Thyroid gland (tissue), 4 donors: ENCODE results near the gene XBP1. TPM values are rescaled to one million over a fixed set of nuclear protein-coding genes. Genes with fewer than 3 reads are reported as not detected.
A peak's percentile ranks its signal among the peaks of the same experiment; 100 is the strongest.

ENCODE experiments used
- DNase-seq, 2 donors: peaks; one replicate each; pipeline ENCODE4 v3.0.0-alpha.2; 2019
- H3K27ac ChIP-seq, 3 donors: fragments of 200-600 bp; sonication (generic); 1 replicate in 2 of 3; 2 replicates in 1 of 3; pipeline ENCODE4 v1.5.1; 2016 to 2019; ENCODE audit warnings: mild to moderate bottlenecking in 1 of 3, moderate library complexity in 1 of 3
- H3K27me3 ChIP-seq: fragments of 200-600 bp; sonication (generic); one replicate; pipeline ENCODE4 v1.5.1; 2019
- H3K36me3 ChIP-seq, 2 donors: fragments of 200-600 bp; sonication (generic); one replicate each; pipeline ENCODE4 v1.5.1; 2016 to 2019
- H3K4me1 ChIP-seq, 2 donors: fragments of 200-600 bp; sonication (generic); one replicate each; pipeline ENCODE4 v1.5.1; 2017 to 2019
- H3K4me3 ChIP-seq, 3 donors: fragments of 200-600 bp; sonication (generic); replicated peaks in 1 of 3; 1 replicate in 2 of 3; 2 replicates in 1 of 3; pipeline ENCODE4 v1.5.1; 2016; ENCODE audit warnings: mild to moderate bottlenecking in 1 of 3
- H3K9me3 ChIP-seq: fragments of 200-600 bp; sonication (generic); one replicate; pipeline ENCODE4 v1.5.1; 2017
- POLR2A ChIP-seq, 2 donors: fragments of 450-650 bp; IDR thresholded peaks; one replicate each; pipeline ENCODE4 v1.6.1; 2017; ENCODE audit warnings: antibody characterized with exemption in 2 of 2, mild to moderate bottlenecking in 2 of 2, moderate library complexity in 1 of 2
- WGBS, 2 donors: methylation state at CpG; one replicate each; pipeline ENCODE4 v1.1.5; 2017; 5-methylcytosine and 5-hydroxymethylcytosine counted together
- intact Hi-C: fragments of 100-400 bp; cut with DNase I; formaldehyde crosslinking; loops from one replicate; pipeline ENCODE4 v1.15.1; 2023
- total RNA-seq, 4 donors: library from RNA; depleted of rRNA; stranded (reverse); fragments of >200 nt; gene quantifications; one replicate each; pipeline ENCODE4 v1.2.3, GENCODE V29; 2016
- TF ChIP-seq, protein P1 (sequence below), 6 experiments: fragments of 200-600 bp in 3 of 6; fragments of 450-650 bp in 3 of 6; sonication (generic) in 3 of 6; IDR thresholded peaks; one replicate each; pipeline ENCODE4 v1.5.1; 2016 to 2019; ENCODE audit warnings: antibody characterized with exemption in 6 of 6, mild to moderate bottlenecking in 2 of 6, inconsistent platforms in 1 of 6, moderate library complexity in 1 of 6

XBP1 gene
- total RNA-seq, 4 donors from 2014 or later: 301 to 513 (median 421) TPM

DNA sequence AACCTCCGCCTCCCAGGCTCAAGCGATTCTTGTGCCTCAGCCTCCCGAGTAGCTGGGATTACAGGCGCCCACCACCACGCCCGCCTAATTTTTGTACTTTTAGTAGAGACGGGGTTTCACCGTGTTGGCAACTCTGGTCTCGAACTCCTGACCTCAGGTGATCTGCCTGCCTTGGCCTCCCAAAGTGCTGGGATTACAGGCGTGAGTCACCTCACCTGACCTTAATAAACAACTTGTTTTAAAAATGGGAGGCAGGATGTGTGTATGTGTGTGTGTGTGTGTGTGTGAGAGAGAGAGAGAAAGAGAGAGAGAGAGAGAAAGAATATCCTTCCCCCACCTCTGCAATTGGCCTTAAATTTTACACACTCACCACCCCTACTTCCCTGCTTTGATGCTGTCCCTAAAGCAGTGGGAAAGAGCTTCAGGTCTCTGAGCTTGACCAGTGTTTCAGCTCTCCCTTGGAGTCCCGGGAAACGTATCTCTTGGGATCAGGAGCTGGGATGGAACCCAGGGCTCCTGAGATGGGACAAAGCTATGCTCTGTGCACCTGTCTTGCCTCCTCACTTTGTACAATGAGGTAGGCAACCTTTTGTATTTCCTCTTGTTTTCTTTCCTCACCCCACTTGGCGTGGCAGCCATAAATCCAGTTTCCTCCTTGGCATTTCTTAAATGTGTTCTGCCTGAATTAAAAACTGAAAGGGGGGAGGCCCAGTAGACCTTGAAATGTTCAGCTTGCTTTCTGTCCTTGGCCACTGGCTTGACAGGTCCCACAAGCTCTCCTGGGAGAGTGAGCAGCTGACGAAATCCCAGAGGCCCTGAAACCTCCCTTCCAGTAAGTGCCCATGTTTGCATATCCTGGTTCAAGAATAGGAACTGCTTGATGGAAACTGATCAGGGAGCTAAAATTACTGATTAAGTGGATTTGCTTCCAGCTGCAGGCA, 17.8 kb upstream of the XBP1 start:
- Histone ChIP-seq H3K4me1 (peaks cover 65 to 76% of the 10 kb centered on the region in 2 donors), H3K27me3 (no peaks in the 10 kb centered on the region), H3K27ac (peak overlapping the region; percentile 90 to 92 (median 91)), H3K9me3 (no peaks in the 10 kb centered on the region), H3K4me3 (no peak overlapping the region), H3K36me3 (no peaks in the 10 kb centered on the region)
- TF ChIP-seq, protein P1, sequence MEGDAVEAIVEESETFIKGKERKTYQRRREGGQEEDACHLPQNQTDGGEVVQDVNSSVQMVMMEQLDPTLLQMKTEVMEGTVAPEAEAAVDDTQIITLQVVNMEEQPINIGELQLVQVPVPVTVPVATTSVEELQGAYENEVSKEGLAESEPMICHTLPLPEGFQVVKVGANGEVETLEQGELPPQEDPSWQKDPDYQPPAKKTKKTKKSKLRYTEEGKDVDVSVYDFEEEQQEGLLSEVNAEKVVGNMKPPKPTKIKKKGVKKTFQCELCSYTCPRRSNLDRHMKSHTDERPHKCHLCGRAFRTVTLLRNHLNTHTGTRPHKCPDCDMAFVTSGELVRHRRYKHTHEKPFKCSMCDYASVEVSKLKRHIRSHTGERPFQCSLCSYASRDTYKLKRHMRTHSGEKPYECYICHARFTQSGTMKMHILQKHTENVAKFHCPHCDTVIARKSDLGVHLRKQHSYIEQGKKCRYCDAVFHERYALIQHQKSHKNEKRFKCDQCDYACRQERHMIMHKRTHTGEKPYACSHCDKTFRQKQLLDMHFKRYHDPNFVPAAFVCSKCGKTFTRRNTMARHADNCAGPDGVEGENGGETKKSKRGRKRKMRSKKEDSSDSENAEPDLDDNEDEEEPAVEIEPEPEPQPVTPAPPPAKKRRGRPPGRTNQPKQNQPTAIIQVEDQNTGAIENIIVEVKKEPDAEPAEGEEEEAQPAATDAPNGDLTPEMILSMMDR (IDR thresholded peaks at IDR 0.05): no peak
- TF ChIP-seq POLR2A (IDR thresholded peaks at IDR 0.05): peak in 1 of 2 donors; percentile 56
- intact Hi-C loops: no loop called here
- 71 to 76% methylated on average over 14 of the region's 14 CpGs for WGBS, 2 donors
- DNase-seq: peak; percentile 92

GRCh38 chr22:28817064-28817463, 16.7 kb upstream of the XBP1 start:
- intact Hi-C loops: no loop called here
- Histone ChIP-seq H3K9me3 (no peaks in the 10 kb centered on the region), H3K4me3 (no peak overlapping the region), H3K36me3 (no peaks in the 10 kb centered on the region), H3K27me3 (no peaks in the 10 kb centered on the region), H3K4me1 (peaks cover 60 to 76% of the 10 kb centered on the region in 2 donors), H3K27ac (peak overlapping the region; percentile 90 to 92 (median 91))
- no peak for DNase-seq
- 92 to 97% methylated on average over 2 of the region's 2 CpGs for WGBS, 2 donors
- TF ChIP-seq, protein P1 (IDR thresholded peaks at IDR 0.05): no peak
- TF ChIP-seq POLR2A (IDR thresholded peaks at IDR 0.05): no peak

- H3K27ac ChIP-seq: peak overlapping the region; percentile 53 to 90 (median 69)
- TF ChIP-seq, protein P1 (IDR thresholded peaks at IDR 0.05): no peak
- TF ChIP-seq POLR2A (IDR thresholded peaks at IDR 0.05): no peak
- H3K9me3 ChIP-seq: no peaks in the 10 kb centered on the region
- no peaks in the 10 kb centered on the region for H3K36me3 ChIP-seq
- WGBS, 2 donors: 57 to 65% methylated on average over 6 of the region's 6 CpGs
- DNase-seq: peak; percentile 50 to 68
- H3K4me3 ChIP-seq: no peak overlapping the region
- H3K27me3 ChIP-seq: no peaks in the 10 kb centered on the region
- intact Hi-C loops: no loop called here
- peaks cover 57 to 75% of the 10 kb centered on the region in 2 donors for H3K4me1 ChIP-seq
Observed at GRCh38 chr22:28815729-28816128, 15.4 kb upstream of the XBP1 start.

DNA sequence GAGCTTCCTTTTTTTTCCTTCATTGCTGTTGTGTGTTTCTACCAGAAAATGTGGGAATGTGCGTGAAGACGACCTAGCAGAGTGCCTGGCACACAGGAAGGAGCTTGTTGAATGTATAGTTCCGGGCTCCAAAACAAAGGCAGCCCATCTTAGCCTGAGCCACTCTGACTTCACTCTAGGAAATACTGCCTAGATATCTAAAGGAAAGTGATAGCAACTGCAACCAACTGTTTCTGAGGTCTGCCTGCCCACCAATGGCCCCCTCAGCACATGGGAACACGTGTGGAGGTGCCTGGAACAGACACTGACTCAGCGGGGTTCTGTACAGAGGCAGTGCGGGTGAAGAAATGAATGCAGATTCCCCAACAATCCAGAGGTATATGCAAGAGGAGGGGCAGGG, 14.7 kb upstream of the XBP1 start:
- H3K27me3 ChIP-seq: no peaks in the 10 kb centered on the region
- no peaks in the 10 kb centered on the region for H3K36me3 ChIP-seq
- peaks cover 54 to 75% of the 10 kb centered on the region in 2 donors for H3K4me1 ChIP-seq
- intact Hi-C loops: no loop called here
- H3K27ac ChIP-seq: peak overlapping the region; percentile 53 to 90 (median 69)
- DNase-seq: no peak
- TF ChIP-seq, protein P1 (IDR thresholded peaks at IDR 0.05): no peak
- no peak for TF ChIP-seq POLR2A (IDR thresholded peaks at IDR 0.05)
- 74 to 79% methylated on average over 6 of the region's 6 CpGs for WGBS, 2 donors
- H3K4me3 ChIP-seq: no peak overlapping the region
- H3K9me3 ChIP-seq: no peaks in the 10 kb centered on the region
